Immature natural killer cell (primary cell): Measurements from ENCODE around the gene FYB2. TPM values are rescaled to one million over a fixed set of nuclear protein-coding genes. Genes with fewer than 3 reads are reported as not detected.

Experiments used
- DNase-seq, 3 donors: peaks; one replicate each; pipeline ENCODE4 v3.0.0; 2022; ENCODE audit warnings: mixed read lengths in 1 of 3
- H3K27ac Mint-ChIP-seq, 6 donors: one replicate each; pipeline ENCODE4 v1.8.0; 2020; ENCODE audit warnings: mixed read lengths in 6 of 6, mild to moderate bottlenecking in 5 of 6, inconsistent platforms in 4 of 6, moderate library complexity in 3 of 6
- H3K27me3 Mint-ChIP-seq, 3 donors: one replicate each; pipeline ENCODE4 v1.8.0; 2020 to 2021; ENCODE audit warnings: low read depth in 3 of 3, mild to moderate bottlenecking in 3 of 3, mixed read lengths in 3 of 3, moderate library complexity in 3 of 3, inconsistent platforms in 1 of 3
- H3K36me3 Mint-ChIP-seq, 3 donors: one replicate each; pipeline ENCODE4 v1.8.0; 2020; ENCODE audit warnings: mixed read lengths in 3 of 3, inconsistent platforms in 2 of 3, mild to moderate bottlenecking in 2 of 3
- H3K4me1 Mint-ChIP-seq, 2 donors: one replicate each; pipeline ENCODE4 v1.8.0; 2020; ENCODE audit warnings: inconsistent platforms in 2 of 2, mild to moderate bottlenecking in 2 of 2, mixed read lengths in 2 of 2, moderate library complexity in 1 of 2
- H3K4me3 Mint-ChIP-seq, 5 donors: one replicate each; pipeline ENCODE4 v1.8.0; 2020; ENCODE audit warnings: mild to moderate bottlenecking in 5 of 5, mixed read lengths in 5 of 5, inconsistent platforms in 3 of 5, moderate library complexity in 3 of 5
- H3K9me3 Mint-ChIP-seq, 6 donors: one replicate each; pipeline ENCODE4 v1.8.0; 2020; ENCODE audit warnings: mild to moderate bottlenecking in 6 of 6, mixed read lengths in 6 of 6, inconsistent platforms in 4 of 6, moderate library complexity in 3 of 6
- polyA plus RNA-seq, 3 donors: library from polyadenylated mRNA; unstranded; fragments of 300-500 nt; fragmentation: Illumina TruSeq; gene quantifications; one replicate each; pipeline ENCODE4 v1.2.3, GENCODE V29; 2021

Gene FYB2, protein sequence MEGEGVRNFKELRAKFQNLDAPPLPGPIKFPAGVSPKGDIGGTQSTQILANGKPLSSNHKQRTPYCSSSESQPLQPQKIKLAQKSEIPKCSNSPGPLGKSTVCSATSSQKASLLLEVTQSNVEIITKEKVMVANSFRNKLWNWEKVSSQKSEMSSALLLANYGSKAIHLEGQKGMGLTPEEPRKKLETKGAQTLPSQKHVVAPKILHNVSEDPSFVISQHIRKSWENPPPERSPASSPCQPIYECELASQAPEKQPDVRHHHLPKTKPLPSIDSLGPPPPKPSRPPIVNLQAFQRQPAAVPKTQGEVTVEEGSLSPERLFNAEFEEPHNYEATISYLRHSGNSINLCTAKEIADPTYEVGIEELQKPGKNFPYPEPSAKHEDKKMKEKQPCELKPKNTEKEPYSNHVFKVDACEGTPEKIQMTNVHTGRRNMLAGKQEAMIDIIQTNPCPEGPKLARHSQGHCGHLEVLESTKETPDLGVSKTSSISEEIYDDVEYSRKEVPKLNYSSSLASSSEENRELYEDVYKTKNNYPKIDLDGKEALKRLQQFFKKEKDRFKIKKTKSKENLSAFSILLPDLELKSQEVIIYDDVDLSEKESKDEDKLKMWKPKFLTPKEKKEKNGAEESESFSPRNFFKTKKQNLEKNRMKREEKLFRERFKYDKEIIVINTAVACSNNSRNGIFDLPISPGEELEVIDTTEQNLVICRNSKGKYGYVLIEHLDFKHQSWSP
- polyA plus RNA-seq: not detected

DNA sequence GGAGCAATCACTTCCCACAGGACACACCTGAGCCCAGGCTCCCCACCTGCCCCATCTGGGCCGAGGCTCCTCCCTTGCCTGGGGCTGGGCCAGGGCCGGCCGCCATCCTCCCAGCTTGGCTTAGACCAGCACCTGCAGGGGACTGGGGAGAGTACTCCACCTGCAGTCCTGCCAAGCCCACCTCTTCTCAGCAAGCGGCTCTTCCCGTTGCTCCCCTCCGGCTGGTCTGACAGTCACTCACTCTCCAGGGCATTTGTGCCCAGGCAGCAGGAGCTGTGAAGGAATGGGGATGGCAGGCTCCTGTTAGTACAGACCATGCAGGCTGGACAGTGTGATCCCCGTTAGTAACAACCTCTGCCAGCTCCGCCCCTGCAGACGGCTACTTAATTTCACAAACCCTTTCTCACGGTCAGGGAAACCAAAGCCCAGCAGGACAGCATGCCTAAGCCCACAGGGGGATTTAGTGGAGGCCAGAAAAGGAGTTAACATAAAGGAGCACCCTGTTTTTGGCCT is at the start of gene FYB2:
FYB2 (minus strand) TSS at position 18 of the 513 bp plus-strand sequence. CDS start 114 bp downstream, outside the sequence.
- H3K9me3 Mint-ChIP-seq: peaks cover 0 to 3% (median 0%) of the 10 kb centered on the region in 6 donors
- no peaks in the 10 kb centered on the region for H3K36me3 Mint-ChIP-seq
- H3K4me3 Mint-ChIP-seq: no peak within 1 kb of the TSS
- no peak for DNase-seq
- H3K27ac Mint-ChIP-seq: no peak within 1 kb of the TSS
- H3K4me1 Mint-ChIP-seq: peaks cover 0 to 2% of the 10 kb centered on the region in 2 donors
- peaks cover 0 to 10% (median 10%) of the 10 kb centered on the region in 3 donors for H3K27me3 Mint-ChIP-seq

DNA sequence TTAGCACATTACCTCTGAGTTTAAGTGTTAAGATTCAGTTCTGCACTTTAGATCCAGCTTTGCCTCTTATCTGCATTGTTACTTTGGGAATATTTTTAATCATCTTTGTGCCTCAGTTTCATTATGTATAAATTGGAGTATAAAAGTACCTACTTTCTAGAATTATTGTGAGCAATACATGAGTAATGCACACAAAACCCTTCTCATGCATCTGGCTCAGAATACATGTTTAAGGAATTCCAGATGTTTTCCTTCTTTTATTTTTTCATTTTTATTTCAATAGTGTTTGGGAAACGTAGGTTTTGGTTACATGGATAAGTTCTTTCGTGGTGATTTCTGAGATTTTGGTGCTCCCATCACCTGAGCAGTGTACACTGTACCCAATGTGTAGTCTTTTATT is 49.6 kb upstream of the FYB2 start:
- H3K27me3 Mint-ChIP-seq: peaks cover 0 to 14% (median 5%) of the 10 kb centered on the region in 3 donors
- peaks cover 0 to 3% of the 10 kb centered on the region in 2 donors for H3K4me1 Mint-ChIP-seq

DNA sequence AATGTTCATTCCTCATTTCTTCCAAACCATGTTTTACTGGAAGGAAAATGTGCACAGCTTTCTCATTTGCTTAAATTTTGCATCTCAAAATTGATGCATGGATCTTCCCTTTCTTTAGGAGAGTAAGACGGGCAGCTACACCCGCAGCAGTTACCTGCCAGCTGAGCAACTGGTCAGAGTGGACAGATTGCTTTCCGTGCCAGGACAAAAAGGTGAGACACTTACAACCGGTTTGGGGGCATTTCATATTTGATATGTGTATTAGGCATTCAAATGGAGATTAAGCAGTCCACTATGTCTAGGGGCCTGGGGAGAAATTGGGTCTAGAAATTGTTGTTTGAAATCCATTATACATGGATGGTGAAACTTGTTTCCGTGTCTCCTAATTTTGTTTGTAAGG is 48.3 kb upstream of the FYB2 start:
- DNase-seq: no peak
- Mint-ChIP-seq H3K4me1 (peaks cover 0 to under 1% of the 10 kb centered on the region in 2 donors), H3K27ac (no peak overlapping the region), H3K9me3 (peaks cover 0 to 7% (median 0%) of the 10 kb centered on the region in 6 donors), H3K36me3 (peaks cover 0 to 4% (median 4%) of the 10 kb centered on the region in 3 donors), H3K27me3 (peaks cover 0 to 13% (median 5%) of the 10 kb centered on the region in 3 donors), H3K4me3 (no peak overlapping the region)

More for the DNA sequence above, 49.6 kb upstream of the FYB2 start:
- no peak overlapping the region for H3K4me3 Mint-ChIP-seq
- H3K27ac Mint-ChIP-seq: no peak overlapping the region
- peaks cover 0 to 4% (median 4%) of the 10 kb centered on the region in 3 donors for H3K36me3 Mint-ChIP-seq
- H3K9me3 Mint-ChIP-seq: peaks cover 0 to 7% (median 0%) of the 10 kb centered on the region in 6 donors
- no peak for DNase-seq

DNA sequence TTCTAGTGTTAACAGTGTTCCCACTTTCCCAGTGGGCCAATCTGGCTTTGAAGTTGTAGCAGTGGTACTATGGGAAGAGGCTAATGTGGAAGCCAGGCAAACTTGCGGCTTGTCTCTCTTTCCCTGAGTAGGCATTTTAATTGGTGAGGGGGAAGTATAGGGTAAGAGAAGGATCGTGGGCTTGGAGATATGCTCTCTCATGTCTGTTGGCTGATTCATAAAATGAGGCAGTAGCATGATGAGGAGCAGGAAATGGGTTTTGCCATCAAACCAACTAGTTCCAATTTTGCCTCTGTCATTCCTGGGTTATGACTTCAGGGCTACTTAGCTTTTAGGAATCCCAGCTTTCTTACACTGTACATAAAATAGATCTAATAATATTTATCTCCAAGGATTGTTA is 47.5 kb upstream of the FYB2 start:
- Mint-ChIP-seq H3K36me3 (peaks cover 0 to 4% (median 4%) of the 10 kb centered on the region in 3 donors), H3K27me3 (peaks cover 0 to 11% (median 5%) of the 10 kb centered on the region in 3 donors)

DNA sequence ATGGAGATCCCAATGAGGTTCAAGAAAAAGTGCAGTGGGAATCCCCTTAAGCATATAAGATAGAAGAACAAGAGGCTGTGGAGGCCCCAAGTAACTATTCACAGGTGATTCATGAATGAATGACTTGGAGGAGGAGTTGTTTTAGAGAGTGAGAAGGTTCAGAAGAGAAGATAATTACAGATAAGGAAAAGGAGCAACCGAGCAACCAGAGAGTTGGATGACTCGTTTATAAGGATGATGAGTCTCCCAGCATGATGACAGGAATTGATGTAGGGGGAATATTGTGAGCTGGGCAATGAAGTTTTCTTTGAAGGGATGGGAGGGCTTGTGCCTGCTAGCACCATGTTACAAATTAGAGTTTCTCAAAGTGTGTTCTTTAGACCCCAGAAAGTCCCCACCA is 45.2 kb upstream of the FYB2 start:
- DNase-seq: no peak
- Mint-ChIP-seq H3K9me3 (peaks cover 0 to 7% (median 0%) of the 10 kb centered on the region in 6 donors), H3K27ac (no peak overlapping the region), H3K4me3 (no peak overlapping the region), H3K4me1 (no peaks in the 10 kb centered on the region), H3K27me3 (peaks cover 0 to 12% (median 5%) of the 10 kb centered on the region in 3 donors), H3K36me3 (peaks cover 0 to 4% (median 4%) of the 10 kb centered on the region in 3 donors)

More for the DNA sequence above, 47.5 kb upstream of the FYB2 start:
- DNase-seq: no peak
- H3K27ac Mint-ChIP-seq: no peak overlapping the region
- peaks cover 0 to 7% (median 0%) of the 10 kb centered on the region in 6 donors for H3K9me3 Mint-ChIP-seq
- no peaks in the 10 kb centered on the region for H3K4me1 Mint-ChIP-seq
- H3K4me3 Mint-ChIP-seq: no peak overlapping the region

DNA sequence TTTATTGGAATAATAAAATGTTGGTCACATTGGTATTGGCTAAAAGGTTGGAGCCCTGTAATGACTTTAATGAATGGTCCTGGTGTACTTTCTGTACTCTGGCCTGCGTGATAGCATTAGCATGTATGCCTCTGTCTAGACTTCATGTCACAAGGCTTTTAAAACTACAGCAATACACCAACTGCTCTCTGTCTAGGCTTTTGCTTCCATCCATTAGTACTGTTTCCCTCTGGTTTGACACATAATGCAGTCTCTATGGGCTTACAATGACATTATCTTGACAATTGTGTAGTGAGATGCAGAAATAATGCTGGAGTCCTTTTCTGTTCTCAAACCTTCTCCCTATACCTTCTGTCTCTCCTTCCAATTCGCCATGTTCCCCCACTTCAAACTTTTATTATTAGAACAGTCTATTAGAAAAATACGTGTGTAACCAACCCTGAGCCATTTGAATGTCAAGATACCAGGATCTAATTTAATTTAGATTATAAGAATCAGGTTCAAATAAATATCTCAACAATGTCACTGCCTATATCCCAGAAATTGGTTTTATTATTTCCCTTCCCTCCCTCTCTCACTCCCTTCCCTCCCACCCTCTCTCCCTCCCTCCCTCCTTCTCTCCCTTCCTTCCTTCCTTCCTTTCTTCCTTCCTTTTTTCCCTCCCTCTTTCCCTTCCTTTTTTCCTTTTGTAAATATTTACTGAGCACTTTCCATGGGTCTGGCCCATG is 44.2 kb upstream of the FYB2 start:
- no peak overlapping the region for H3K27ac Mint-ChIP-seq
- H3K9me3 Mint-ChIP-seq: peaks cover 0 to 7% (median 0%) of the 10 kb centered on the region in 6 donors
- no peak overlapping the region for H3K4me3 Mint-ChIP-seq
- peaks cover 0 to 6% (median 5%) of the 10 kb centered on the region in 3 donors for H3K27me3 Mint-ChIP-seq
- no peaks in the 10 kb centered on the region for H3K4me1 Mint-ChIP-seq
- H3K36me3 Mint-ChIP-seq: peaks cover 0 to 4% (median 4%) of the 10 kb centered on the region in 3 donors
- DNase-seq: no peak

DNA sequence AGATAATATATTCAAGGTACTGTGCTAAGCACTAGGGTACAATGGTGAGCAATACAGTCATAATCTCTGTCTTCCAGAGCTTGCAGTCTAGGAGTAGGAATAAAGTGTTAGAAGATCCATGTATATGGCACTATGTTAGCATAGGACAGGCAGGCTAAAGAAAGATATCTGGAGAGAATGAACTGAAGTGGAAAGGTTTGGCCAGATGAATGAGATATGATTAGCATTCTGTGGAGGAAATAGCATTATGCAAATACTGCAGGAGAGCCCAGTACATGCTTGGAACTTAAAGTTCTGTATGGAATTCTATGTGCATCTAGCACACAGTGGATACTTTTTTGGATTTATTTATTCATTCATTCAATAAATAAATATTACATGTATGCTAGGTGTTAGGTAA is 40.1 kb upstream of the FYB2 start:
- Mint-ChIP-seq H3K4me1 (no peaks in the 10 kb centered on the region), H3K27ac (no peak overlapping the region), H3K9me3 (peaks cover 0 to 5% (median 0%) of the 10 kb centered on the region in 6 donors), H3K4me3 (no peak overlapping the region), H3K27me3 (peaks cover under 1 to 3% (median 2%) of the 10 kb centered on the region in 3 donors), H3K36me3 (peaks cover 0 to 1% (median under 1%) of the 10 kb centered on the region in 3 donors)
- no peak for DNase-seq

DNA sequence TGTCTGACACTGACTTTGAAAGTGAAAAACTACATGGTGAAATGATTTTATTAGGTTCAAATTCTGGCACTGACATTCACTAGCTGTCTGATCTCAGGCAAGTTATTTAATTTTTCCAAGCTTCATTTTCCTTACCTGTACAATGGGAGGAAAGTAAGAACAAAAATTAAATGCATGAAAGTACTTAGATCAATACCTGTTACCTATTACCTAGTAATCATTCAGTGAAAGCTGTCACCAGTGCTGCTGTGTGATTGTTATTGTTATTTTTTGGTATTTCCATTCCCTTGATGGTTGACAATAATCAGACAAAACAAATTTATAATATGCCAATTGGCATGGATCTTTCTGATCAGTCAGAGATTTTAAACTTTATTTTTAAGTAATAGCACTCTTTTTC is 37.0 kb upstream of the FYB2 start:
- Mint-ChIP-seq H3K27me3 (peaks cover 2 to 3% (median 2%) of the 10 kb centered on the region in 3 donors), H3K27ac (no peak overlapping the region), H3K4me3 (no peak overlapping the region), H3K9me3 (peaks cover 0 to 5% (median 0%) of the 10 kb centered on the region in 6 donors), H3K4me1 (no peaks in the 10 kb centered on the region), H3K36me3 (peaks cover 0 to 6% (median 0%) of the 10 kb centered on the region in 3 donors)
- no peak for DNase-seq

DNA sequence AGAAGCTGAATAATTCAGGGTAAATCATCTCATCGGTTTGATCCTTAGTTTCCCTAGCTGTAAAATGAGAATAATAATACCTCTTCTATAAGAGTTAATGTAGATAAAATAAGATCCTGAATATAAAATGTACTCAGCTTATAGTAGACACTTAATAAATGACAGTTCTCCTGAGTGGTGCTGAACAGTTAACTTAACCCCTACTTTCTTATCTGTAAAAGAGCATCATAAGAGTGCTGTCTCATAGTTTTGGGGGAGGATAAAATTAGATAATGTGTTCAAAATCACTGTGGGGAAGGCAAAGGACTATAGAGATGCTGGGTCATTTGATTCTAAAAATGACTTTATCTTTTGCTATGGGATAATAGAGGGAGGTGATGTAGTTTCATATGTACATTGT is 36.0 kb upstream of the FYB2 start:
- no peak overlapping the region for H3K27ac Mint-ChIP-seq
- no peak overlapping the region for H3K4me3 Mint-ChIP-seq
- peaks cover 2% of the 10 kb centered on the region in 3 donors for H3K27me3 Mint-ChIP-seq
- no peak for DNase-seq
- H3K4me1 Mint-ChIP-seq: no peaks in the 10 kb centered on the region
- peaks cover 0 to 5% (median 0%) of the 10 kb centered on the region in 6 donors for H3K9me3 Mint-ChIP-seq
- peaks cover 0 to 6% (median 0%) of the 10 kb centered on the region in 3 donors for H3K36me3 Mint-ChIP-seq

DNA sequence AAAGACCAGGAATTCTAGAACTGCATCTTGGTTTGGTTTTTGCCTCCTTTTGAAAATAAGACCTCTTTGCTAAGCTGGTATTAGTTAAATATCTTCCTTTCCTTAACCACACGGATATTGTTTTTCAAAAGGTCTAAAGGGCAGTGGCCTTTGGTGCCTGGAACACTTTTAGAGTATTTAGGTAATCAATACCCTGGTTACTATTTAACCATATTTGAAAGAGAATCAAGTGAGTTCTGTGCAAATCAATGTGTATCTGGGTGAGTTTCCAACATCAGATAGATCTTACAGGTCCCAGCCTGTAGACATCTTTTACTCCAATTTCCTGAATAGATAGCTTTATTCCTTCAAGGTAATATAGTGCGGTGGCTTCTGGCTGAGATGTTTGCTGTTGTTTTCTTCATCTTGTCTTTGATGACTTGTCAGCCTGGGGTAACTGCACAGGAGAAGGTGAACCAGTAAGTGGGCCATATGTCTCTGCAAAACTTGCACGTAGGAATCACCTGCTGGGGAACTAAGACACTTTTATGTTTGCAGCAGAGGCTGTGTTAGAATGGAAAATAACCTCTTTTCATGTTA is 35.4 kb upstream of the FYB2 start, which contains the start of gene C8A:
C8A (plus strand) TSS at position 277 of the 579 bp plus-strand sequence; CDS start at position 382, 105 bp downstream.
- Mint-ChIP-seq H3K27ac (no peak within 1 kb of the TSS), H3K27me3 (peaks cover 0 to 2% (median 2%) of the 10 kb centered on the region in 3 donors), H3K36me3 (peaks cover 0 to 6% (median 0%) of the 10 kb centered on the region in 3 donors), H3K9me3 (peaks cover 0 to 5% (median 0%) of the 10 kb centered on the region in 6 donors), H3K4me3 (no peak within 1 kb of the TSS), H3K4me1 (no peaks in the 10 kb centered on the region)
- DNase-seq: no peak

DNA sequence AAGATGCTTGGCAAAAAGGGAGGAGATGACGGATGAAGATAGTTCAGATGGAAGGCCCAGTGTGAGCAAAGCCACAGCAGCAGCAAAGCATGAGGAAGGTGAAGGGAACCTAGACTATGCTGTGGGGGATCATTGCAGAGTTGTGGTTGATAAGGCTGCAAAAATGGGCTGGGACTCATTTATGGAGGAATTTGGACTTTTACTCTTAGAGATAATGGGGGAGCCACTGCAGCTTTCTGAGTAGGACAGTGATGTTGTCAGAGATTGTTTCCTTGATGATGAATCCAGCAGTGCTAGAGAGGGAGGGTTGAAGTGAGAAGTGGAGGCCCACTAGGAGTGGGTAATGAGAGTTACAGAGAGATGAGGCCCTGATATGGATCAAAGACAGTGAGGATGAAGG is 33.3 kb upstream of the FYB2 start:
- Mint-ChIP-seq H3K4me1 (no peaks in the 10 kb centered on the region), H3K4me3 (no peak overlapping the region), H3K36me3 (peaks cover 0 to 10% (median 0%) of the 10 kb centered on the region in 3 donors), H3K27ac (peak overlapping the region in 1 of 6 donors; percentile 2), H3K9me3 (peaks cover 0 to 7% (median 0%) of the 10 kb centered on the region in 6 donors), H3K27me3 (peaks cover 2 to 6% (median 3%) of the 10 kb centered on the region in 3 donors)
- DNase-seq: no peak

DNA sequence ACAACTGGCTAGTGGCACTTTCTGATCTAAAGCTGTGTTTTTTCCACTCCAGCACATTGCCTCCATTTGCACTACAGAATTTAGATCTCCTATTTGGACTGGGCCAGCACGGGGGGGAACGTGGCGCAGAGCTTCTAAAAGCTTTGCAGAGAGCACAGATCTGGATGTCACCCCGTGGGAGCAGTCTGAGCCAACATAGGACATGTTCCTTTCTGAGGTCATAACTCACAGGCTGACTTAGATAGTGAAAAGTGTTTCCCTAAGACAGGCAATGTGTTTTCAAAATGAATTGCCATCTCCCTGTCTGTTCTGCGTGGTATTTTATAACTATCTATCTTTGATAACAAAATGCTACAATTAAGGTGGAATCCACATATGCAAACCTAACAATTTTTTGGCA is 31.7 kb upstream of the FYB2 start:
- Mint-ChIP-seq H3K9me3 (peaks cover 0 to 7% (median 0%) of the 10 kb centered on the region in 6 donors), H3K4me3 (no peak overlapping the region), H3K27ac (no peak overlapping the region), H3K36me3 (peaks cover 0 to 10% (median 0%) of the 10 kb centered on the region in 3 donors), H3K27me3 (peaks cover 3 to 5% (median 4%) of the 10 kb centered on the region in 3 donors), H3K4me1 (peaks cover 2% of the 10 kb centered on the region in 2 donors)
- no peak for DNase-seq
